ENCODE data around the gene NECTIN1.

GRCh38 chr11:119610836-119611426 is 118.1 kb downstream of the NECTIN1 start:
- TF ChIP-seq CTCF (IDR thresholded peaks at IDR 0.05; ENCODE audit: low read depth, low read length) (no peak), POLR2A (IDR thresholded peaks at IDR 0.05; ENCODE audit: extremely low read depth, insufficient read length) (no peak), MAX (IDR thresholded peaks at IDR 0.05; ENCODE audit: low read depth, low read length) (no peak), MYC (IDR thresholded peaks at IDR 0.05; ENCODE audit: low read depth, low read length) (no peak)
